GM19099 (cell line): ENCODE data around the gene TMEM82.

Source experiments
- POLR2A ChIP-seq: IDR thresholded peaks from 3 replicates; pipeline ENCODE4 v1.6.1; 2011; ENCODE audit warnings: low read depth; ENCODE audit not compliant: insufficient read length; ENCODE audit errors: extremely low read depth

Gene TMEM82

DNA sequence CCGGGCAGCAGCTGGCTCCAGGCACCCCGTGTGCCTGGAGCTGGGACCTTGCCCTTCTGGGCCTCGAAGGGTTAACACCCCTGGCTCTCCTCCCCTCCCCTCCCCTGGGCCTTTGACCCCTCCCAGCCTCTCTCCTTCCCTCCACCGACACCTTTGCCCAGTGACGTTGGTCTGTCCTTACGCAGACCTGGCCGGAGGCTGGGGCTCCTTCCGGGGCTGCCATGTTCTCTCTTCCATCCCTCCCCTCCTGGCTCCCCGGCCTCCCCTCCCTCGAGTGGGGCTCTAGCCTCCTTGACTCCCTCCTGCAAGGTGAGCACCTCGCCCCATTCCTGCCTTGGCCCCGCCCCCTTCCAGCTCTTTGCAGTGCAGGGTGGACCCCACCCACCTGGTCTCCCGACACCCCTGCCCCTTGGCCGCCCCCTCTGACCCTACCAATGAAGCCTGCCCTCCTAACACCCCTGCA lies at the start of gene TMEM82:
TSS of gene TMEM82 (plus strand) at position 161 of the 463 bp plus-strand sequence. CDS start at position 222, 61 bp downstream.
- TF ChIP-seq POLR2A: no peak

DNA sequence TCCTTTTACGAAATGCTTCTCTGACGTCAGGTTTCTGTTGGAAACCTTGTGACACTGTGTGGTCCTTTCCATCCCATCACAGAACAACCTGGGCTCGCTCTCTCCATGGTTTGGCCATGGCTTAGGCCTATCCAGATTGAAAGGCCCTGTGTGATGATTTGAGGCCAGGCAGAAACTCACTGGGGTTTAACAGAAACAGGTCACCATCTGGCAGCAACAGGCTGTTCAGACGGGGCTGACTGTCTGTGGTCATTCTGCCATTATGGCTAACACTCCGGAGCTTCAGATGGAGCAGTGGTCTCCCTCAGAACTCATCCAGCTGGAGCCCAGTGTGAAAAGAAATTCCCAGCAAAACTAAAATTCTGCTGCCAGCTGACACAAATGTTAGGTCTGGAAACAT lies 48.9 kb upstream of the TMEM82 start:
- TF ChIP-seq POLR2A: no peak

DNA sequence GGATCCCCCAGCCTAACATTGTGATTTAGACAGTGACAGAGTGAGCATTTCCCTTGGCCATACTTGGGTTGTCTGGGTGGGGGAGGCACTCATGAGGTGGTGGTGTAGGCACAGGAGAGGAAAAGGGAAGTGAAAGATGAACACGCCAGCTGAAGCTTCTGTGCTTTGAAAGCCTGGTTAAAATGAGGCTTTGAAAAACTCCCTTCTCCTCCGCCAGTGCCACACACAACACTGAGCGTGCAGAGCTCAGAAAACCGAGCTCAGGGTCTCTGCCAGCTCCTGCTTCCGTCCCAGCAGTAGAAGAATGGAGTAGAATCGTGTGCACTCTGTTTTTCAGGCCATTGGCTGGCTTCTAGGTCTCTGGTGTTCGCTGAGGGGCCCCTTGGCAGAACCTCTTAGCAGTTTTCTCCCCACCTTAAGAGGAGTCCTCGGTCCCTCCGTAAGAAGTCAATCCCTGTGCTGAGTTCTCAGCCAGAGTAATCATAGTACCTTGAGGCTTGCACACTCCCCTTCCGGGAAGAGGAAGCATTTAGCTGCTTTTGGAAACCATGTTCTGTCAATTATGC lies 45.3 kb upstream of the TMEM82 start:
- peak; percentile 71 for TF ChIP-seq POLR2A

GRCh38 chr1:15698201-15698600 lies 44.1 kb upstream of the TMEM82 start:
- TF ChIP-seq POLR2A: no peak

GRCh38 chr1:15700508-15700907 lies 41.8 kb upstream of the TMEM82 start:
- no peak for TF ChIP-seq POLR2A

DNA sequence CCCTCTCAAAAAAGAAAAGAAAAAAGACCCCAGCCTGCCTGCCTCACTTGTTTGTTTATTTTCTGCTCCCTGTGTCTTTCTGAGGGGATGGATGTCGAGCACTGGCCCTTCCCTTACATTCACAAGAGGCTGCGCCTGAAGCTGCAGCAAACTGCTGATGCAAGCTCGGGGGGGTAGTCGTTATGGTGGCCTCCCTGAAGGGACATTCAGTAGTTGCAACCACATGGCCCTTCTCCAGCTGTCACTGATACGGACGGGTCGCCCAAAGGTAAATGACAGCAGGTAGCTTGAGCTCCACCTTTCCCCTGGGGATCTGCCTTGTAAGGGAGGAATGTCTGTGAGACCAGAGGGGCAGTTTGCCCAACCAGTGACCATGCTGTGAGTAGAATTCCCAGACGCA lies 40.5 kb upstream of the TMEM82 start:
- no peak for TF ChIP-seq POLR2A

GRCh38 chr1:15702722-15703550 lies 39.4 kb upstream of the TMEM82 start:
- TF ChIP-seq POLR2A: no peak

GRCh38 chr1:15703562-15703961 lies 38.7 kb upstream of the TMEM82 start:
- TF ChIP-seq POLR2A: no peak

DNA sequence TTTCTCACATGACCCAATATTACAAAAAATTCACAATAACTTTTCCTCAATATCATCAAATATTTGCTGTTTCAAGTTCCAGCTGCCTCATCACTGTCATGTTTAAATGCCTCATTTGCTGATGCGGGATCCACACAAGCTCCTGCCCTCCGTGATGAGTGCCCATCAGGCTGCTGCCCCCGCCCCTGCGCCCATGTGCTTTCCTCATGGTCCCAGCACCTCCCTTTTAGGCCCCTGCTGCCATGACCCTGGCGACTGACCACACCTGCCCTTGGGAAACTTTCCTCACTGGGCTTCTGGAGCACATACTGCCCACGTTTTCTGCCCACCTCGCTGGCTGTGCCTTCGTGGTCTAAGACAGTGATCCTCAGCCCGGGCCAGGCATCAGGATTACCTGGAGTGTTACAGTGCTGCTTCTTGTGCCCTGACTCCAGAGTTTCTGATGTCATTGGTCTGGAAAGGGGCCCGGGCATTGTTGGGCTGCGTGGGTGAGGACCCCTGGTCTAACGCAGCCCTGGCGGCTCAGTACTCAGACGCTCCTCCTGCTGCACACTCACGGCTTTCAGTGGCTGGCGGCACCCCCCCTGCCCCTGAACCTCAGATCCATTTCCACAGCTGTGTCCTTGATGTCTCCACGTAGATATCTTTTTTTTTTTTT lies 37.6 kb upstream of the TMEM82 start:
- no peak for TF ChIP-seq POLR2A

GRCh38 chr1:15705184-15705566 lies 37.1 kb upstream of the TMEM82 start:
- TF ChIP-seq POLR2A: no peak

DNA sequence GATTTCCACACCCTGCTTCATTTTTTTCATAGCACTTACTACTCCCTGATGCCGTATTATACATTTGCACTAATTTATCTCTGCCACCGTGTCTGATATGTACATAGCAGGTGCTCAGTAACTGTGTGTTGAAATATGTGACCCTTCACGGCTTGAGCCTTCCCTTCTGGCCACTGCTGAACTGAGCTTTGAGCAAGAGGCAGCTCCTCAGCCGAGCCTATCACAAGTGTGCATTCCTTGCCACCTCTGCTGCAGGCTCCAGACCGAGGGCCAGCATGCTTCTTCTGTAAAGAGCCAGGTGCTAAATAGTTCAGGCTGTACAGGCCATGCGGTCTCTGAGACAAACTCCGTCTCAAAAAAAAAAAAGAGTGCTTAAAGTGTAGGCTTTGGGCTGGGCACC lies 35.5 kb upstream of the TMEM82 start:
- no peak for TF ChIP-seq POLR2A

GRCh38 chr1:15707239-15707925 lies 34.9 kb upstream of the TMEM82 start:
- TF ChIP-seq POLR2A: no peak

GRCh38 chr1:15708486-15709137 lies 33.7 kb upstream of the TMEM82 start:
- no peak for TF ChIP-seq POLR2A

GRCh38 chr1:15709226-15709625 lies 33.1 kb upstream of the TMEM82 start:
- TF ChIP-seq POLR2A: no peak

DNA sequence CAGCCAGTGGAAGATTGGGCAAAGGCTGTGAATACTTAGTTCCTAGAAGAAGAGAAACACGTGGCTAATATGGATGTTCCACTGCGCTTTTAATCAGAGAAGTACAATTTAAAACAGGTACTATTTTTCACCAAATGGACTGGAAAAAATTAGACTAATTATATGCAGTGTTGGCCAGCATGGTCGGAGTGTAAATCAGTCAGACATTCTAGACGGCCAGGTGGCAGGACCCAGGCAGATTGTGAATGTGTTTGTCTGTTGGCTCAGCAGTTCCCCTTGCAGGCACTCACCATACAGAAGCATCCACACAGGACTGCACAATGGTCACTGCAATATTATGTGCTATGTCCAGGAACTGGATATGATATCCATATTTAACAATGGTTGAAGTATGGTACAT lies 30.1 kb upstream of the TMEM82 start:
- no peak for TF ChIP-seq POLR2A
